Measurements from ENCODE around the gene TXNRD3.

DNA sequence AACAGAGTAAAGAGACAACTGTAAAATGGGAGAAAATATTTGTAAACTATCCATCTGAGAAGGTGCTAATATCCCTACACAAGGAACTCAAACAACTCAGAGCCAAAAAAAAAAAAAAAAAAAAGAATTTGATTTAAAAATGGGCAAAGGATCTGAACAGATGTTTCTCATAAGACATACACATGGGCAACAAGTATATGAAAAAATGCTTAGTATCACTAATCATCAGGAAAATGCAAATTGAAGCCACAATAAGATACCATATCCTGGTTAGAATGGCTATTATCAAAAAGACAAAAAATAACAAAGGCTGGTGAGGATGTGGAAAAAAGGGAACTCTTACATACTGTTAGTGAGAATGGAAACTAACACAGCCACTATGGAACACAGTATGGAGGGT lies 36.2 kb downstream of the TXNRD3 start:
- TF ChIP-seq, protein P1, sequence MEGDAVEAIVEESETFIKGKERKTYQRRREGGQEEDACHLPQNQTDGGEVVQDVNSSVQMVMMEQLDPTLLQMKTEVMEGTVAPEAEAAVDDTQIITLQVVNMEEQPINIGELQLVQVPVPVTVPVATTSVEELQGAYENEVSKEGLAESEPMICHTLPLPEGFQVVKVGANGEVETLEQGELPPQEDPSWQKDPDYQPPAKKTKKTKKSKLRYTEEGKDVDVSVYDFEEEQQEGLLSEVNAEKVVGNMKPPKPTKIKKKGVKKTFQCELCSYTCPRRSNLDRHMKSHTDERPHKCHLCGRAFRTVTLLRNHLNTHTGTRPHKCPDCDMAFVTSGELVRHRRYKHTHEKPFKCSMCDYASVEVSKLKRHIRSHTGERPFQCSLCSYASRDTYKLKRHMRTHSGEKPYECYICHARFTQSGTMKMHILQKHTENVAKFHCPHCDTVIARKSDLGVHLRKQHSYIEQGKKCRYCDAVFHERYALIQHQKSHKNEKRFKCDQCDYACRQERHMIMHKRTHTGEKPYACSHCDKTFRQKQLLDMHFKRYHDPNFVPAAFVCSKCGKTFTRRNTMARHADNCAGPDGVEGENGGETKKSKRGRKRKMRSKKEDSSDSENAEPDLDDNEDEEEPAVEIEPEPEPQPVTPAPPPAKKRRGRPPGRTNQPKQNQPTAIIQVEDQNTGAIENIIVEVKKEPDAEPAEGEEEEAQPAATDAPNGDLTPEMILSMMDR (conservative IDR thresholded peaks at IDR 0.05), result no peak
- no peak for TF ChIP-seq EZH2 (IDR thresholded peaks at IDR 0.05; ENCODE audit: low read depth)

All from PC-9 (cell line).